Liver (tissue), 3 donors: ENCODE data around the gene UFC1.

ENCODE experiments used
- EGR1 ChIP-seq, 2 donors: IDR thresholded peaks; 2 replicates each; pipeline ENCODE4 v1.6.1; 2016 to 2018; ENCODE audit warnings: antibody characterized with exemption in 2 of 2, low read depth in 2 of 2
- GABPA ChIP-seq, 2 donors: IDR thresholded peaks in 1 of 2; conservative IDR thresholded peaks in 1 of 2; 2 replicates each; pipeline ENCODE4 v1.6.1; 2016; ENCODE audit warnings: antibody characterized with exemption in 2 of 2, mild to moderate bottlenecking in 1 of 2, moderate library complexity in 1 of 2
- RAD21 ChIP-seq, 2 donors: IDR thresholded peaks; 2 replicates each; pipeline ENCODE4 v1.6.1; 2016; ENCODE audit warnings: antibody characterized with exemption in 2 of 2, mild to moderate bottlenecking in 2 of 2
- YY1 ChIP-seq: IDR thresholded peaks from 2 replicates; pipeline ENCODE4 v1.6.1; 2016; ENCODE audit warnings: antibody characterized with exemption, mild to moderate bottlenecking
- TF ChIP-seq, protein P1 (sequence below): fragments of 150-350 bp; IDR thresholded peaks from 2 replicates; pipeline ENCODE4 v1.5.1; 2017; ENCODE audit warnings: improper control_type of control experiment, low read depth, low read length; ENCODE audit not compliant: missing input control
- donor health status: healthy.
- donor health status: healthy.

- TF ChIP-seq, protein P1, sequence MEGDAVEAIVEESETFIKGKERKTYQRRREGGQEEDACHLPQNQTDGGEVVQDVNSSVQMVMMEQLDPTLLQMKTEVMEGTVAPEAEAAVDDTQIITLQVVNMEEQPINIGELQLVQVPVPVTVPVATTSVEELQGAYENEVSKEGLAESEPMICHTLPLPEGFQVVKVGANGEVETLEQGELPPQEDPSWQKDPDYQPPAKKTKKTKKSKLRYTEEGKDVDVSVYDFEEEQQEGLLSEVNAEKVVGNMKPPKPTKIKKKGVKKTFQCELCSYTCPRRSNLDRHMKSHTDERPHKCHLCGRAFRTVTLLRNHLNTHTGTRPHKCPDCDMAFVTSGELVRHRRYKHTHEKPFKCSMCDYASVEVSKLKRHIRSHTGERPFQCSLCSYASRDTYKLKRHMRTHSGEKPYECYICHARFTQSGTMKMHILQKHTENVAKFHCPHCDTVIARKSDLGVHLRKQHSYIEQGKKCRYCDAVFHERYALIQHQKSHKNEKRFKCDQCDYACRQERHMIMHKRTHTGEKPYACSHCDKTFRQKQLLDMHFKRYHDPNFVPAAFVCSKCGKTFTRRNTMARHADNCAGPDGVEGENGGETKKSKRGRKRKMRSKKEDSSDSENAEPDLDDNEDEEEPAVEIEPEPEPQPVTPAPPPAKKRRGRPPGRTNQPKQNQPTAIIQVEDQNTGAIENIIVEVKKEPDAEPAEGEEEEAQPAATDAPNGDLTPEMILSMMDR = no peak
- TF ChIP-seq YY1 (no peak), RAD21 (IDR thresholded peaks at IDR 0.05) (no peak), EGR1 (IDR thresholded peaks at IDR 0.05; ENCODE audit: low read depth in 2 of 2) (no peak), GABPA (IDR thresholded peaks at IDR 0.05 in 1 of 2, conservative IDR thresholded peaks at IDR 0.05 in 1 of 2) (no peak)
Observed at GRCh38 chr1:161177936-161178244, 24.1 kb downstream of the UFC1 start.
